ENCODE results near the gene GPR35. TPM values are rescaled to one million over a fixed set of nuclear protein-coding genes. Genes with fewer than 3 reads are reported as not detected.

GPR35 gene, protein sequence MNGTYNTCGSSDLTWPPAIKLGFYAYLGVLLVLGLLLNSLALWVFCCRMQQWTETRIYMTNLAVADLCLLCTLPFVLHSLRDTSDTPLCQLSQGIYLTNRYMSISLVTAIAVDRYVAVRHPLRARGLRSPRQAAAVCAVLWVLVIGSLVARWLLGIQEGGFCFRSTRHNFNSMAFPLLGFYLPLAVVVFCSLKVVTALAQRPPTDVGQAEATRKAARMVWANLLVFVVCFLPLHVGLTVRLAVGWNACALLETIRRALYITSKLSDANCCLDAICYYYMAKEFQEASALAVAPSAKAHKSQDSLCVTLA
- 1 to 10 TPM; 2.0 to 4.4 TPM for total RNA-seq

DNA sequence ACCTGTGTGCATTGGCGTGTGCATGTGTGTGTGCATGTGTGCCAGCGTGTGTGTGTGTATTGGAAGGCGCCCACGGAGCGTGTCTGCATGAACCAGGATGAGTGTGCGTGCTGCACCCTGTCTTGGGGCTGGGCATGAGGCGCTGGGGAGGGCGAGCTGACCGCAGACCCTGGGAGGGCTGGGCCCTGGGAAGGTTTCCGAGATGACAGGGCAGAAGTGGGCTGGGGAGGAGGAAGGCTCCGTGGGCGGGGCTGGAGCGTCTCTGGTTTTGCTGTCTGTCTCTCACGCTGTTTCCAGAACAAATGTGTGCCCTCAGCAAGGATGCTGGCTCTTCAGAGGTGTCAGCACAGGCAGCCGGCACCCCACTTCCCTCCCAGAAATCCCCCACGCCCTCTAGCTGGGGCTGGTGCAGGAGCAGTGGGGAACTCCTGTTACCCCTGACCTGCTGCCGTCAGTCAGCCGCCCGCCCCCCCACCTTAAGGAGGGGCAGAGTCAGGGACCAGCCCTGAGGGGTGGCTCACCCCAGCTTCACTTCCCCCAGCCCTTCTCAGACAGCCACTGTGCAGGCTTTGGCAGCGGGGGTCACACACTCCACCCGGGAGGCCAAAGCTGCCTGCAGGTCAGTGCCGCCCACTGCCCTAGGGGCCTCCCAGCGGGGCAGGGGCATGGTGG is at the start of gene GPR35:
GPR35 (plus strand) TSS at position 531 of the 672 bp plus-strand sequence. CDS start 4,473 bp downstream, outside the sequence.
- peak; percentile 71 for ATAC-seq (replicated peaks)
- Mint-ChIP-seq H3K4me3 (peak within 1 kb of the TSS; percentile 49), H3K27ac (peak within 1 kb of the TSS; percentile 58), H3K4me1 (no peaks in the 10 kb centered on the region), H3K36me3 (ENCODE audit: low read depth) (no peaks in the 10 kb centered on the region), H3K9me3 (no peaks in the 10 kb centered on the region), H3K27me3 (no peaks in the 10 kb centered on the region)

DNA sequence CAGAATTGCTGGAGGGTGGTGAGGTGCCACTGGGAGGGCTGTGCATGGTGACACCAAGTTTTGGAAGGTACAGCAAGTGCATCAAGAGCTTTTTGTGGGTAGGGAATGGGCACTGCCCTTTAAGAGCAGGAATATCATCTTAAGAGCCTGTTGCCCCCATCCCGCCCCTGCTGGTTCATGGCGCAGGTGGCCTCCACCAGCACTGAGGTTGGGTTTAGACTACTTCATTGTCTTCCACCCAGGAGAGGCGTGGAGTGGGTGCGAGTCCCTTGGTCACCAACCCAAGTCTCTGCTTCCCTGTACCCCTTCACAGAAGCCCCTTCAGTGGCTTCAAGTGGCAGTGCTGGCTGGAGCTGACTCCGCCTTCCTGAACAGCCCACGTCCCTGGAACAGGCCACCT is 49.2 kb upstream of the GPR35 start:
- Mint-ChIP-seq H3K27ac (no peak overlapping the region), H3K4me1 (peaks cover 18% of the 10 kb centered on the region), H3K9me3 (no peaks in the 10 kb centered on the region), H3K36me3 (ENCODE audit: low read depth) (peaks cover 15% of the 10 kb centered on the region), H3K27me3 (no peaks in the 10 kb centered on the region), H3K4me3 (no peak overlapping the region)
- ATAC-seq (replicated peaks): no peak

DNA sequence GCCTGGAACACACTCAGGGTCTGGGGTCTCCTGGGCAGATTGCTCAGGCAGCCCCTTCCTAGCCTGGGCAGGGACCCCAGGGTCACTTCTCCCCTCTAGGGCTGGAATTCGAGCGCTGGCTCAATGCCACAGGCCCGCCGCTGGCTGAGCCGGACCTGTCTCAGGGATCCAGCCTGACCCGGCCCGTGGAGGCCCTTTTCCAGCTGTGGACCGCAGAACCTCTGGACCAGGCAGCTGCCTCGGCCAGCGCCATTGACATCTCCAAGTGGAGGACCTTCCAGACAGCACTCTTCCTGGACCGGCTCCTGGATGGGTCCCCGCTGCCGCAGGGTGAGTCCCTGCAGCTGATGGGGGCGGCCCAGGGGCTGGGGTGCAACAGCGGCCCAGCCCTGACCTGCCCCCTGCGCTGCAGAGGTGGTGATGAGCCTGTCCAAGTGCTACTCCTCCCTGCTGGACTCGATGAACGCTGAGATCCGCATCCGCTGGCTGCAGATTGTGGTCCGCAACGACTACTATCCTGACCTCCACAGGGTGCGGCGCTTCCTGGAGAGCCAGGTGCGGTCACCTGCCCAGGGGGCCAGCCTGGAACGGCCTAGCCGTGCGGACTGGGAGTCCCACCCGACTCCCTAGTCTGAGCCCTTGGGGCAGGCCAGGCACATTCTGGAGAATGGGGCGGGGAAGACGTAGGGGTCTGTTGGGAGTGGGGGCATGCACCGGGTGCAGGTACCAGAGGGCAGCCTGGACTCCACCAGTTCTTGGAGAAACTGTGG is 48.7 kb upstream of the GPR35 start:
- no peak overlapping the region for H3K4me3 Mint-ChIP-seq
- H3K27ac Mint-ChIP-seq: no peak overlapping the region
- no peaks in the 10 kb centered on the region for H3K9me3 Mint-ChIP-seq
- H3K27me3 Mint-ChIP-seq: no peaks in the 10 kb centered on the region
- ATAC-seq (replicated peaks): no peak
- peaks cover 15% of the 10 kb centered on the region for H3K36me3 Mint-ChIP-seq (ENCODE audit: low read depth)
- H3K4me1 Mint-ChIP-seq: peaks cover 18% of the 10 kb centered on the region

DNA sequence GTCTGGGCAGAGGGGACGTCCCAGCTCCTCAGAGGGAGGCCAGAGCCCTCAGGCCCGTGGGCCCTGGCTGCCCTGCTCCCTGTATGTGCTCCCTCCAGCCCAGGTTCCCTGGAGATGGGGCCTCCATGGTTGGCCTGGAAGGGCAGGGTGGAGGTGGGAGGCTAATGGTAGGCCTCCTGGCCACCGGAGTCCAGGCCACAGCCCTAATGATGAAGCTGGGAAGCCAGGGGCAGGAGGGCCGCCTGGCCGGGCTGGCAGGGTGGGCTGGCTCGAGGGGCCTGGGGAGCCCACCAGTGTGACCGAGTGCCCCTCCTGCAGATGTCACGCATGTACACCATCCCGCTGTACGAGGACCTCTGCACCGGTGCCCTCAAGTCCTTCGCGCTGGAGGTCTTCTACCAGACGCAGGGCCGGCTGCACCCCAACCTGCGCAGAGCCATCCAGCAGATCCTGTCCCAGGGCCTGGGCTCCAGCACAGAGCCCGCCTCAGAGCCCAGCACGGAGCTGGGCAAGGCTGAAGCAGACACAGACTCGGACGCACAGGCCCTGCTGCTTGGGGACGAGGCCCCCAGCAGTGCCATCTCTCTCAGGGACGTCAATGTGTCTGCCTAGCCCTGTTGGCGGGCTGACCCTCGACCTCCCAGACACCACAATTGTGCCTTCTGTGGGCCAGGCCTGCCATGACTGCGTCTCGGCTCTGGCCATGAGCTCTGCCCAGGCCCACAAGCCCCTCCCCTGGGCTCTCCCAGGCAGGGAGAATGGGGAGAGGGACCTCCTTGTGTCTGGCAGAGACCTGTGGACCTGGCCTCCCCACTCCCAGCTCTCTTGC is 47.8 kb upstream of the GPR35 start:
- ATAC-seq (replicated peaks): no peak
- Mint-ChIP-seq H3K36me3 (ENCODE audit: low read depth) (peaks cover 15% of the 10 kb centered on the region), H3K4me3 (no peak overlapping the region), H3K27ac (no peak overlapping the region), H3K9me3 (no peaks in the 10 kb centered on the region), H3K27me3 (no peaks in the 10 kb centered on the region), H3K4me1 (peaks cover 21% of the 10 kb centered on the region)

DNA sequence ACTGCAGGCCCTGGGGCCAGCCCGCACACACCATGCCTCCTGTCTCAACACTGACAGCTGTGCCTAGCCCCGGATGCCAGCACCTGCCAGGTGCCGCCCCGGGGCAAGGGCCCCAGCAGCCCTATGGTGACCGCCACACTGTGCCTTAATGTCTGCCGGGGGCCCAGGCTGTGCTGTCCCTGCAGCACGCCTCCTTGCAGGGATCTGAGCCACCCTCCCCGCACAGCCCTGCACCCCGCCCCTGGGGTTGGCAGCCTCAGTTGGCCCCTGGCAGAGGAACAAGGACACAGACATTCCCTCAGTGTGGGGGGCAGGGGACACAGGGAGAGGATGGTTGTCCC is 47.2 kb upstream of the GPR35 start:
- no peaks in the 10 kb centered on the region for H3K27me3 Mint-ChIP-seq
- no peak overlapping the region for H3K27ac Mint-ChIP-seq
- no peaks in the 10 kb centered on the region for H3K9me3 Mint-ChIP-seq
- H3K4me3 Mint-ChIP-seq: no peak overlapping the region
- H3K36me3 Mint-ChIP-seq (ENCODE audit: low read depth): peaks cover 15% of the 10 kb centered on the region
- ATAC-seq (replicated peaks): no peak
- H3K4me1 Mint-ChIP-seq: peaks cover 21% of the 10 kb centered on the region

DNA sequence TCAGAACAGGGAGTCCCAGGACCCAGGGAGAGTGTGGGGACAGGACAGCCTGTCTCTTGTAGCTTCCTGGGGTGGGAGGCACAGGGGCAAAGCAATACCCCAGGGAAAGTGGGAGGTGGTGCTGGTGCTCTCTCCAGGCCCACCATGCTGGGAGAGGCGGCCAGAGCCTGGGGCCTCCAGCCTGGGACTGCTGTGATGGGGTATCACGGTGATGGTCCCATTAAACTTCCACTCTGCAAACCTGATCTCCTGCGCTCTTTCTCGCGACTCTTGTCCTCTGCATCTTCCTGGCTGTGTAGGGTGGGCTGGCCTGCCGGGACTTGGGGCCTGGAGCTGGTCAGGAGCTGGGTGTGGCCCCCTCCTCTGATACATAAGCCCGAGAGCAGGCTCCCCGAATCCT is 46.8 kb upstream of the GPR35 start:
- no peaks in the 10 kb centered on the region for H3K9me3 Mint-ChIP-seq
- peaks cover 15% of the 10 kb centered on the region for H3K36me3 Mint-ChIP-seq (ENCODE audit: low read depth)
- H3K27me3 Mint-ChIP-seq: no peaks in the 10 kb centered on the region
- H3K4me3 Mint-ChIP-seq: peak overlapping the region; percentile 67
- peak overlapping the region; percentile 84 for H3K27ac Mint-ChIP-seq
- no peak for ATAC-seq (replicated peaks)
- peaks cover 21% of the 10 kb centered on the region for H3K4me1 Mint-ChIP-seq

DNA sequence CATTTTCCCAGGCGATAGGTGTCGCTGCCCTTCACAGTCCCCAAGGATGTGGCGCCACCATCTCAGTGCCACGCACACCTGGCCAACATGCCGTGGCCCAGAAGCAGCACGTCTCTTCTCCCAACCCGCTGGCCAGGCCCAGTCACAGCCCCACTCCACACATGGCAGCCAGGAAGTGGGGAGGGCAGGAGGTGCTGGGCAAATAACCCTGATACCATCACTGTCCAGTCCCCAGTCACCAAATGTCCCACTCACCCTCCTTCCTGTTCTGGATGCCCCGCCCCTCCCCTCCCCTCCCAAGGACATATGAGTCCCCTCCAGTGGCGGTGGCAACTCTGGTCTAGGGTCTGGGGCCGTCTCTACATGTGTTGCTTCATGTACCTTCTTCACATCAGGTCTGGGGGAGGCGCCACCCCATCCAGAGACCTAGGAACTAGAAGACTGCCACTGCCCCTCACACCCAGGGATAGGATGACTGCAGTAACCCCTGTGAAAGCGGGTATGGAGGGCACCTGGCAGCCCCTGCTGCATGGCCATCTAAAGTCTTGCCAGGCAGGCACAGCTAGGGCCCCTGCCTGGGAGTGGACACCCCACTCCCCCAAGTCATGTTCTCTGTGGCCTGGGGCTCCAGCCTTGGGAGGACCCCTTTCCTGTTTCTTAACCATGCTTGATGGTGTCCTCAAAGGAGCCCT is 46.1 kb upstream of the GPR35 start:
- Mint-ChIP-seq H3K4me1 (peaks cover 21% of the 10 kb centered on the region), H3K4me3 (peak overlapping the region; percentile 67), H3K27me3 (no peaks in the 10 kb centered on the region), H3K9me3 (no peaks in the 10 kb centered on the region), H3K36me3 (ENCODE audit: low read depth) (peaks cover 15% of the 10 kb centered on the region), H3K27ac (peak overlapping the region; percentile 84)
- peak; percentile 12 for ATAC-seq (replicated peaks)

DNA sequence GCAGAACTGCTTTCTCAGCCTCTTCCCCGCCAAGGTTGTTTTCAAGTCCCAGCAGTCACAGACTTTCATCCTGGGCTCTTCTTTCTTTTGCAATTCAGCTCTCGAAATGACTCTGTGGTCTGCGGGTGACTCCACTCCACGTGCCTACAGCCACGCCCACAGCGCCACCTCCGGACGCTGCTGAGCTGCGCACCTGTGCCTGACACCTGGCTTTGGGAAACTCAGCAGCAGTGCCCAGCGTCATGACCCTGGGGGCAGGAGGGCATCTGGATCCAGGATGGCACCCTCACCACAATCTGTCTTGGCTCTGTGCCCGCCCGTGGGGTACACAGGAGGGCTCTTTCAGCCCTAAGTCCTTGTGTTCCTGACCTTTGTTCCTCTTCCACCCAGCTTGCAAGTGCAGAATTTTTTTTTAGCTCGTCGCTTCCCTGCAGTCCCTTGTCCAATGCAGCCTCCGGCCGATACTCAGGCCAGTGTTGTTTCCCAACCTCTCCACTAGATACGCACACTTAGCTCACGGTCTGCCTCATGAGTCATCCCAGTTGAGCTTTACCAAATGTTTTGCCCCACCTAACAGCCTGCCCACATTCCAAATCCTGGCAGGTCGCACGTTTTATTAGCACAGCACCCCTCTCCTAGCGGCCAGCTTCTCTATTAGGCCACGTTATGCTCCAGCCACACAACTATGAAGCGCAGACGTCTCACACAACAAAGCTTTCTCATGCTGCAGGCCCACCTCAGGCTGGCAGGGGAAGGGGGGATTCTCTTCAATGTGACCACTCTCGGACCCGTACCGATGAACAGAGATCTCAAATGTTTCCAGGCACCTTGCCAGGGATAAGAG is 45.3 kb upstream of the GPR35 start:
- Mint-ChIP-seq H3K27ac (peak overlapping the region; percentile 84), H3K4me1 (peaks cover 25% of the 10 kb centered on the region)
- peak; percentile 93 for ATAC-seq (replicated peaks)

DNA sequence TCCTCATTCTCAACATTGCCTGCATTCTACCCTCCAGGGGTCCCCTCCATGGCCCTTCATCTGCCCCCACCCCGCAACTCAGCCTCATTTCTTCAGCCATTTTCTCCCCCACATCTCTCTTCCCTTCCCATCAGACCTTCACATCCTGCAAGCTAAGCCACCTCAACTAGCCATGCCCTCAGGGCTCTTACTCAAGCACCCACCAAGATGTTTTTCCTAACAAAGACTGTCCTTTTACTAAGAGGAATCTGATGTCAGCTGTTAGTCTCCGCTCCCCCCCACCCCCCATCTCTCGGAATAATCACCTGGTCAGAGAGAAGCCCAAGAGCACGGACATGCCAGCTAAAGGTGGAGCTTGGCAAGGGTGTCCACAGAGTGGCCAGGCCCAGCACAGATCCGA is 43.5 kb upstream of the GPR35 start:
- no peak for ATAC-seq (replicated peaks)
- peaks cover 7% of the 10 kb centered on the region for H3K36me3 Mint-ChIP-seq (ENCODE audit: low read depth)
- peaks cover 25% of the 10 kb centered on the region for H3K4me1 Mint-ChIP-seq
- H3K9me3 Mint-ChIP-seq: no peaks in the 10 kb centered on the region
- H3K4me3 Mint-ChIP-seq: no peak overlapping the region
- no peak overlapping the region for H3K27ac Mint-ChIP-seq
- H3K27me3 Mint-ChIP-seq: no peaks in the 10 kb centered on the region

More for the DNA sequence above, 45.3 kb upstream of the GPR35 start:
- Mint-ChIP-seq H3K9me3 (no peaks in the 10 kb centered on the region), H3K4me3 (peak overlapping the region; percentile 67), H3K27me3 (no peaks in the 10 kb centered on the region), H3K36me3 (ENCODE audit: low read depth) (peaks cover 15% of the 10 kb centered on the region)

DNA sequence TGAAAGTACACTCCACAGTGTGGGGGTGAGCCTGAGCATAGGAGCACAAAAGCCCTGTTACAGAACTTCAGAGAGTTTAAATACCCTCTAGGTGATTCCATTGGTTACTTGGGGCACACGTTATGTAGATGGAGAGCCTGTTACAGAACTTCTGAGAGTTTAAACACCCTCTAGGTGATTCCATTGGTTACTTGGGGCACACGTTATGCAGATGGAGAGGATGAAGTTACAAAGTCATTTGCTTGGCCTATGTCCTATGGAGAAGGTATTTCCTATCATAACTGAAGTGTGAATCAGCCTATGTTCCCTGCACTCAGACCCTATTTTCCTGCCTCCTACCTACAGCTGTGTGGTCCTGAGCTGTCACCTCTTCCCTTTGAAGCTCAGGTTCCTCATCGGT is 42.5 kb upstream of the GPR35 start:
- H3K27ac Mint-ChIP-seq: no peak overlapping the region
- peaks cover 5% of the 10 kb centered on the region for H3K36me3 Mint-ChIP-seq (ENCODE audit: low read depth)
- no peaks in the 10 kb centered on the region for H3K27me3 Mint-ChIP-seq
- ATAC-seq (replicated peaks): no peak
- H3K4me1 Mint-ChIP-seq: peaks cover 28% of the 10 kb centered on the region
- no peaks in the 10 kb centered on the region for H3K9me3 Mint-ChIP-seq
- H3K4me3 Mint-ChIP-seq: no peak overlapping the region

DNA sequence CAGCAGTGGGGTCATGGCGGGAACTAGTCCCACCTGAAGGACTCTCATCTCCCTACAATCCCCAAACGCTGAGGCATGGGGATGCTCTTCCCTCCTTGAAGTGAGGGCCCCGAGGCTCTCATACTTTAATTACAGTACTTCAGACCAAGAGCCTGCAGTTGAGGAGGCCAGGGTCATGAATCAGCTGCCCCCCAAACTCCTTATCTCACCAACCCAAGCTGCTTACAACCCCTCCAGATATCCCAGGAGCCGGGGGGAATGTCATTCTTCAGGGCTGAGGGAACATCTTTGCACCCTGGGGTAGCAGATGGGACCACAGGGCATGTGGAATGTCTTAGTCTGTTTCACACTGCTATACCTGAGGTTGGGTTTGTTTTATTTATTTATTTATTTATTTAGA is 41.5 kb upstream of the GPR35 start:
- Mint-ChIP-seq H3K4me1 (peaks cover 36% of the 10 kb centered on the region), H3K9me3 (no peaks in the 10 kb centered on the region), H3K27ac (no peak overlapping the region), H3K27me3 (no peaks in the 10 kb centered on the region), H3K36me3 (ENCODE audit: low read depth) (peaks cover 2% of the 10 kb centered on the region), H3K4me3 (no peak overlapping the region)
- no peak for ATAC-seq (replicated peaks)

DNA sequence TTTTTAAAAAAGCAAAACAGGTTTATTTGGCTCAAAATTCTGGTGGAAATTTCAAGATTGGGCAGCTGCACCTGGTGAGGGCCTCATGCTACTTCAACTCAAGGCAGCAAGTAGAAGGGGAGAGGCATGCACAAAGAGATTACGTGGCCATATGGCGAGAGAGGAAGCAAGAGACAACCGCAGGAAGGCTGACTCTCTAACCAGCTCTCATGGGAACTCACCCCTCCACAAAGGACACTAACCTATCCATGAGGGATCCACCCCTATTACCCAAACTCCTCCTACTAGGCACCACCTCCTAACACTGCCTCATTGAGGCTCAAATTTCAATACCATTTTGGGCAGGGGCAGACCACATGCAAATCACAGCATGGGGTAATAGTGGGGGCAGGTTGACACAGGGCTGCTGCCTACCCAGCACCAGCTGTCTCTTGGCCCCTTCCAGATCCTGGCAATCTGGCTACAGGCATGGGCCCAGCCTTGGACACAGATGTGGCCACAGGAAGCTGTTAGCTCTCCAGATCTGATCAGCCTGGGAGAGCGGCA is 40.7 kb upstream of the GPR35 start:
- Mint-ChIP-seq H3K27ac (peak overlapping the region; percentile 37), H3K27me3 (no peaks in the 10 kb centered on the region), H3K36me3 (ENCODE audit: low read depth) (peaks cover 6% of the 10 kb centered on the region), H3K9me3 (no peaks in the 10 kb centered on the region), H3K4me3 (peak overlapping the region; percentile 92), H3K4me1 (peaks cover 34% of the 10 kb centered on the region)
- peak; percentile 3 for ATAC-seq (replicated peaks)

DNA sequence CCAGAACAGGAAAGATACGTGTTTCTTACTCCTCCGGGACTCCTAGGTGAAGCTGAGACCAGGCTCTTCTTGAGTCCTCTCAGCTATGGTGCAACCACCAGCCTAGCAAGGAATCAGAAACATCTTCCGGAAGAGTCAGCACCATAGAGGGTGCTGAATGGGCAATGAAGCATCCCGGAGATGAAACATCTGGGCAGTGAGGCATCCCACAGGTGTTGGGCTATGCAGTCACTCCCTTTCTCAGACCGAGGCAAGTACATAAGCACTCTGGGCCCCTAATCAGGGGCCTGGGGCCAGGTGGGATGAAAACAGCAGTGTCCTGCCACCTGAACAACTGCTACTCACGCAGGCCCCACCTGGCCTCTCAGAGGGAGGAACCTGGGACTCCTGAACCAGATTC is 40.2 kb upstream of the GPR35 start:
- no peaks in the 10 kb centered on the region for H3K27me3 Mint-ChIP-seq
- H3K9me3 Mint-ChIP-seq: no peaks in the 10 kb centered on the region
- peaks cover 6% of the 10 kb centered on the region for H3K36me3 Mint-ChIP-seq (ENCODE audit: low read depth)
- ATAC-seq (replicated peaks): no peak
- H3K27ac Mint-ChIP-seq: peak overlapping the region; percentile 37
- H3K4me1 Mint-ChIP-seq: peaks cover 28% of the 10 kb centered on the region
- H3K4me3 Mint-ChIP-seq: peak overlapping the region; percentile 92

All from activated T-helper 17 cell treated with anti-CD3 and anti-CD28 coated beads, Interleukin-2, amount 50 U/mL, for 72 hours (primary cell).